Stomach (tissue), 4 donors: ENCODE results near the gene RPL10A.

Source experiments
- CTCF ChIP-seq, 7 experiments: fragments of 450-650 bp in 4 of 7; fragments of 200-600 bp in 3 of 7; sonication (generic) in 3 of 7; IDR thresholded peaks; one replicate each; pipeline ENCODE4 v1.5.1; 2016 to 2019; ENCODE audit warnings: antibody characterized with exemption in 7 of 7, control low read depth in 2 of 7, mild to moderate bottlenecking in 1 of 7
- POLR2A ChIP-seq, 4 donors: fragments of 450-650 bp; IDR thresholded peaks; one replicate each; pipeline ENCODE4 v1.6.1; 2016; ENCODE audit warnings: antibody characterized with exemption in 4 of 4, control low read depth in 2 of 4, mild to moderate bottlenecking in 1 of 4, moderate library complexity in 1 of 4
- POLR2AphosphoS5 ChIP-seq, 3 donors: sonication (generic); formaldehyde crosslinking; IDR thresholded peaks; one replicate each; pipeline ENCODE4 v1.6.1; 2016; ENCODE audit warnings: antibody characterized with exemption in 3 of 3

GRCh38 chr6:35514587-35514986 is 46.4 kb downstream of the RPL10A start:
- TF ChIP-seq CTCF (IDR thresholded peaks at IDR 0.05) (no peak), POLR2A (IDR thresholded peaks at IDR 0.05) (no peak), POLR2AphosphoS5 (IDR thresholded peaks at IDR 0.05) (no peak)
